ENCODE results near the gene EZR.
A peak's percentile ranks its signal among the peaks of the same experiment; 100 is the strongest.

The EZR gene

DNA sequence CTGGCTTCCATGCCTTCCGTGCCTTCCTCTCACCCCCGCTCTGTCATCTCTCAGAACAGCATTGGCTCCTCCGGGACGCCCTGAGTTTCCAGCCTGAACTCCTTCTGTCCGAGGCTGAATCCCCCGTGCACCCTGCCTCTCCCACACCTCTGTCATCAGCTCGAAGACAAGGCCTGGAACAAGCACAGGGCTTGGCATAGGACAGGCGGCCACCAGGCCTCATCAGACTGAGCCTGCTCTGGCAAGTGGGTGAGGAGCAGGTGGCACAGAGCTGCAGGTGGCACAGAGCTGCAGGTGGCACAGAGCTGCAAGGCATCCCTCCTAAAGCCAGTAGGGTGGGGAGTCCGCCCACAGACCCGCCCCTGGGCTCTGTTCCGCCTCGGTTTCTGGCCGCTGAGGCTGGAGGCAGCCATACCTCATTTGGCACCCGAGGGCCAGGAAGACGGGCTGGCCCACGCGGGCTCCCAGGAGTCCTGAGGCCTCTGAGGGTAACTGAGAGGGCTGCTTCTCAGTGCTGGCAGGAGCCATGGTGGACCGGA, 60.2 kb downstream of the EZR start:
- no peak for DNase-seq

DNA sequence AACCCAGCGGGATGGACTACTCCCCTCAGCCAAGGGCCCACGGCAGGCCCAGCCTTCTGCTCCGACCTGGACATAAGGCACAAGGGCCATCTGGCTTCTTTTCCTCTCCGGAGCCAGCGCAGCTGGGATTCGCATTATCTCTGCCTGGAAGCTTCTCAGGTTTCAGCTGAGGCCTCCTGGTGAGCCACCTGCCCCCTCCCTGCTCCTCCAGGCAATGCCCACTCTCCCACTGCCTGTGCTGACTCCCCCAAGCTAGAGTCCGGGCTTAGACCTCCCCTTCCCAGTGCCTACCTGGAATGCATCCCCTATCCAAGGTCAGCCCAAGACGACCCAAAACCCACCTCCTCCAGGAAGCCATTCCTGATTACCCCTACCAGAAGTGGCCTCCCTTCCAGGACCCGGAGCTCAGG, 60.7 kb downstream of the EZR start:
- peak; percentile 6 for DNase-seq

DNA sequence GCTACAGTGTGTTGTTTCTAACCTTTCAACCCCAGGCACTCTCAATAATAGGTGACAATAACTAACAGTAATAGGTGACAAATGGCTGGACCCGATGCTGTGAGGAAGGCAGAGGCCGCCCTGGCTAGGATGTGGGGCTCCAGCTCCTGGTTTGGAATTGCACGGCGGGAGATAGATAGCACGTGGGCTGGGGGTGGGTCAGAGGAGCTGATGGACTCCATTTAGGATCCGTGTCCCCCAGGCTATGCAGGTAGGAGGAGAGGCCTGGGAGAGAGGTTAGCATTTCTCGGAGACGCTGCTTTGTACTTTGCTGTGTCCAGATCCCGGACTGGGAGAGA, 61.4 kb downstream of the EZR start:
- DNase-seq, result no peak

DNA sequence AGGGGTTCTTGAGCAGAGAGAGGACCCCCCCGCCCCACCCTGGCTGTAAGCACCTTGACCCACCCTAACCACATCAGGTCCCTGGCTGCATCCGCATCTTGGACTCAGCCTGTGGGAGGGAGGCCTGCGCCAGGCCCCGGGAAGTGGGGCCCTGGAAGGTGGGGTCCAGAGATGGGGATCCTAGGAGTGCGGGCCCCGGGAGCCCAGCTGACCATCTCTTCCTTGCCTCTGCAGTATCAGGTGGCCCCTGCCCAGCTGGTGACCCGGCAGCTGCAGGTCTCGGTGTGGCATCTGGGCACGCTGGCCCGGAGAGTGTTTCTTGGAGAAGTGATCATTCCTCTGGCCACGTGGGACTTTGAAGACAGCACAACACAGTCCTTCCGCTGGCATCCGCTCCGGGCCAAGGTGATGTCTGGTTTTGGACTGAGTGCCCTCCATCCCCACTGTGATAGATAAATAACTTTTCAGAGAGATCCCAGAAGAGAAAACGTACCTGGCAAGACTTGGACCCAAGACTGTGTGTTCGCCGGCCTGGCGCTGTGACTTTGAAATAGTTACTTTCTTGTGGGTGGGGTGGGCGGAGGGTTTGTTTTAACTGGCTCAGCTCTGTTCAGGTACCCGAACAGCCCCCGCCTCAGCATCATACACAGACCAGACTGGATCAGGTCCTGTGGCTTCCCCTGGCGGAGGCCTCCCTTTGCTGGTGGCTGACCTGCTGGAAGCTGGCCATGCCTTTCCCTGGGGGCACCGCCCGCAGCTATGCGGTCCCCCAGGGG, 62.0 kb downstream of the EZR start:
- DNase-seq, result no peak

DNA sequence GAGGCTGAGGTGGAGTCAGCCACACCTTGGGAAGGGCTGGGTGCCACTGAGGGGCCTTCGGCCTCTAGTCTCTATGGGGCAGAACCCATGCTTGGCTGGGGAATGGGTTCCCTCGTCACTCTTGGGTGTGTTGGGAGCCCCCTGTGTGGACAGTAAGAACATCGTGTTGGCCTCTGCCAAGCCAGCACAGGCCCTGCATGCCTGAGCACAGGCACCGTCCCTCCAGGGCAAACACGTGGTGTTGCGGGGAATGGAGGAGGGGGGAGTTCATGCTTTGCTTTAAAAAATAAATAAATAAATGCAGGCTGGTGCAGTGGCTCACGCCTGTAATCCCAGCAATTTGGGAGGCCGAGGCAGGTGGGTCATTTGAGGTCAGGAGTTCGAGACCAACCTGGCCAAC, 63.0 kb downstream of the EZR start:
- no peak for DNase-seq

DNA sequence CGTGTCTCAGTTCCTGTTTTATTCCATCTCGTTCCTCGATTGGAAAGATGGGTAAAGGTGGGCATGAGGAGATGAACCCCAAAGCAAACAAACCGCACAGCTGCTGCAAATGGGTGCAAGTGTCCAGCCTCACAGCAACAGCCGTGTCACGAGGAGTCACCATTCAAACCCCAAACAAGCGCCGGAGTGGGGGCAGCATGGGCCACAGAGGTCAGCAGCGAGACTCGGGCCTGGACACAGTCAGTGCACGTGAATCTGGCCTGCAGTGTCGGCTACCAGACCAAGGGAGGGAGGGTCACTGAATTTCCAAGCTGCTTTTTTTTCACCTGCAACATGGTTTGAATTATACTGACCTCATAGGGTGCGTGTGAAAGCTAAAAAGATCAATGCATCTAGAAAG, 63.5 kb downstream of the EZR start:
- DNase-seq, result no peak

DNA sequence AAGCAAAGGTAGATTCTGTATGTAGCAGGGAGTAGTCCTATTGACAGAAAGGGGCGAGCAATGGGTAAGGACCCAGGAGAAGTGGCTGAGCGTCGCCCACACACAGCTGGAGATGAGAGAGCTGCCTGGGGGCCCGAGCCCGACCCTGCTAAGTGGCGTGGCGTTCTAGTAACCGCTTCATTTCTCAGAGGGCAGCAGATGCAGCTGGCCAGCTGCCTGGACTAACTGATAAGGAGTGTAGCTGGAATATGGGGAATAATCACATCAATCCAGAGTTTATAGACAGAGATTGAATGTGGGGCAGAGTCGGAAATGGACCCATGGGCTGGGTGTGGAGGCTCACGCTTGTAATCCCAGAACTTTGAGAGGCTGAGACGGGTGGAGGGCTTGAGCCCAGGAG, 64.4 kb downstream of the EZR start:
- no peak for DNase-seq

DNA sequence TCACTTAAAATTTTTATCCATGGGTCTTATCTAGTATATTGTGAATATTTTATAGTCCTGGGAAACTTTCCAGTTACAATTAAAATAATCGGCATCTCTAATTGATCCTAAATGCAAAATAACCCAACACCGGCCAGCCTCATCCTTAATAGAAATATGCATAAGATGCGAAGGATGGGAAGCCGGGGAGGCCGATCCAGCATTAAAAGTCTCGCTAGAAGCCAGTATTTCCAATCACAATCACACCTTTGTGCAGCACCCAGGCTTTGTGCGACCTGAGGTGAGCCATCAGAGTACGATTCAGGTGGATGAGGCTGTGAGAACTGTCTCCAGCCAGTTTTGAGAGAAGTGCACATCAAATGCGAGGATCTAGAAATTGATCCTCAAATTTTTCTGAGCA, 65.4 kb downstream of the EZR start:
- no peak for DNase-seq

DNA sequence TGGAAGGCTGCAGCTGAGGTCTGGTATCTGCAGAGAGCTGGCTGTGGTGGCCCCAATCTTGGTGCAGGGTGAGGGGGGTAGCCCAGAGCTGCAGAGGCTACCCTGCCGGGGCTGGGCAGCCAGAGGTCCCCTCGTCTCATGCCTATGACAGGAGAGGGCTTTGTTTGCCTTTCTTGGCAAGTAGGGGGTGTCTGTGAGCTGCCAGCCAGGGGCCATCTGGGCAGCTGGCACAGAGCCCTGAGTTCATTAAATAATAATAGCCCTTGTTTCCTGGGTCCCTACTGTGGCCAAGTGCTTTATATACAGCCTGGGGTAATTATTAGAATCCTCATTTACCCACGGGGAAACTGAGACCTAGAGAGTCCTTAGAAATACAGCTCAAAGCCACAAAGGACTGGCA, 66.6 kb downstream of the EZR start:
- DNase-seq, result no peak

DNA sequence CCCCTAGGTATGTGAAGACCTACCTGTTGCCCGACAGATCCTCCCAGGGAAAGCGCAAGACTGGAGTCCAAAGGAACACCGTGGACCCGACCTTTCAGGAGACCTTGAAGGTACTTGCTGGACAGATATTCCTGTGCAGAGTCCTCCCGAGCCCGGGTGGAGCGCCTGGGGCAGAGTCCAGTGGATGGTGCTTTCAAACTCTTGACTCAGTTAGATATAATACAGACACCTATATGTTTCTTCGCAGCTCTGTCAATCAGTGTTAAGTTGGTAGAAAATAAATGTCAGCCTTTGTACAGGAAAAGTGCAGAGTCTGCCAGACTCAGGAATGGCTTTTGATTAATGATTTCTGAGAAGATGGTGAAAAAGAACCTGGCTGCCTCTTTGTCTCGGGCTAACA, 67.2 kb downstream of the EZR start:
- DNase-seq, result no peak

DNA sequence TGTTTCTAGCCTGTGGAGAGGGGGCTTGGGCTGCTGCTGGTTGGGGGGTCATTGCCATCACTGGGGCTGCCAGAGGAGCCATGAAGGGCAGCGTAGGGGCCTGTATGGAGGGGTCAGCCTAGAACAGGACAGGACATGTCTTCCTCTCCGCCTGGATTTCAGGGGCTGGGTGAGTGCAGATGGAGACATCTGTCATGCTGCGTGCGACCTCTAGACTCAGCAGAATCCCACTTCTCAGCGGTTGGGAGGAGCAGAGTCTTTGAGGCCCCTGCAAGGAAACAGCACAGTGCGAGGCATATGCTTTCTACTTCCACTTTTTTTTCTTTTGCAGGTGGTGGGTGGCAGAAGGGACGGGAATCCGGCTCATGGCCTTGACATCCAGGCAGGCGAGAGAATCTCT, 67.9 kb downstream of the EZR start:
- no peak for DNase-seq

DNA sequence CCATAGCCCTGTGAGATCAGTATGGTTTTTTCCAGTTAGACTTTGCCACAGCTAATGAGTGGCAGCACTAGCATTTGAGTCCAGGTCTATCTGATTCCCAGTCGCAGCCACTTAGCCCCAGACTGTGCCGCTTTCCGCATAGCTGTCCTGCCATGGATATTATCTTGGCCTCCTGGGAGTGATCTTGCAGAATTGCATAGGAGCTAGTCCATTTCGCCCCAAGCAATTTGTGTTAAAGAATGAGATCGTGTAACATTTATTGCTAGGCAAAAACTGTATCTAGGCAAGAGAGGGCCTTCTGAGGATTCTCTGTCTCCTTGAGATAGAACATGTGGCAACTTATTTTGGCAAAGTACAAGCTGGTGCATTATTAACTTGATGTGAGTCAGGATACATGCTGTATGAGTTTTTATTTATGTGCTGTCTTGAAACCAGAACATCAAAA, 74.2 kb downstream of the EZR start:
- DNase-seq, result no peak

DNA sequence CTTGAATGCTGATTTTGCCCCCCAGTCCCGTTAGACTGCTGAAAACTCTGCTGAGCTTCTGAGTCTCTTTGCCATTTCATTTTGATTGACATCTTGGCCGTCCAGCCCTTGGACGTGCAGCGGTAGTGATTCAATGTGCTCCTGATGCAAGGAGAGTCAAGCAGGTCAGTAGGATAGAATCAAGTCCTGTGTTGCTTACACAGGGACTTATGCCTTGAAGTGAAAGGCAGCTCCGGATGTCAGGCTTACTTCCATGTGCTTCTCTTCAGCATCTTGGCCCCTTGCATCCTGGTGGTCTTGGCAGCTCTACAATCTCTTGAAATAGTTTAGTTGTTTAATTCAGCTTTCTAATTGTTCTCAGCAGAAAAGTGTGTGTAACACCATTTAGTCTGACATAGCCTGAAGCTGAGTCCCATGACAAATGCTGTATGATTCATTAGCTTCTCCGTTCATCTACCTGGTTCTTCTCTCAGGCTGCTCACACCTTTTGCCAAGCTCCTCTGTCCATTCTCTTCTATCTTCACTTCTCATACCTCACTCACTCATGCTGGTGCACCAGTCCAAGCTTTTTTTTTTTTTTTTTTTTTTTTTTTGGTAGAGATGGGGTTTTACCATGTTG, 76.0 kb downstream of the EZR start:
- DNase-seq, result no peak

DNA sequence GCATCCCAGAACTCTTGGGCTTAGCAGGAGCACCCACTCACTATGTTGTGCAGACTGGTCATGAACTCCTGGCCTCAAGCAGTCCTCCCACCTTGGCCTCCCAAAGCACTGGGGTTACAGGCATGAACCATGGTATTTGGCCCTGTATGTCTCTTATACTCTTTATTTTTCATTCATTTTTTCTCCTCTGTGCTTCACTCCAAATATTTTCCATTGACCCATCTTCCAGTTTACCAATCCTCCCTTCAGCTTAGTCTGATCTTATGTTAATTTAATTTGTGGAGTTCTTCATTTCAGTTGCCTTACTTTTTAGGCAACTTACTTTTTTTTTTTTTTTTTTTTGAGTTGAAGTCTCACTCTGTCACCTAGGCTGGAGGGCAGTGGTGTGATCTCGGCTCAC, 79.5 kb downstream of the EZR start:
- DNase-seq, result no peak

DNA sequence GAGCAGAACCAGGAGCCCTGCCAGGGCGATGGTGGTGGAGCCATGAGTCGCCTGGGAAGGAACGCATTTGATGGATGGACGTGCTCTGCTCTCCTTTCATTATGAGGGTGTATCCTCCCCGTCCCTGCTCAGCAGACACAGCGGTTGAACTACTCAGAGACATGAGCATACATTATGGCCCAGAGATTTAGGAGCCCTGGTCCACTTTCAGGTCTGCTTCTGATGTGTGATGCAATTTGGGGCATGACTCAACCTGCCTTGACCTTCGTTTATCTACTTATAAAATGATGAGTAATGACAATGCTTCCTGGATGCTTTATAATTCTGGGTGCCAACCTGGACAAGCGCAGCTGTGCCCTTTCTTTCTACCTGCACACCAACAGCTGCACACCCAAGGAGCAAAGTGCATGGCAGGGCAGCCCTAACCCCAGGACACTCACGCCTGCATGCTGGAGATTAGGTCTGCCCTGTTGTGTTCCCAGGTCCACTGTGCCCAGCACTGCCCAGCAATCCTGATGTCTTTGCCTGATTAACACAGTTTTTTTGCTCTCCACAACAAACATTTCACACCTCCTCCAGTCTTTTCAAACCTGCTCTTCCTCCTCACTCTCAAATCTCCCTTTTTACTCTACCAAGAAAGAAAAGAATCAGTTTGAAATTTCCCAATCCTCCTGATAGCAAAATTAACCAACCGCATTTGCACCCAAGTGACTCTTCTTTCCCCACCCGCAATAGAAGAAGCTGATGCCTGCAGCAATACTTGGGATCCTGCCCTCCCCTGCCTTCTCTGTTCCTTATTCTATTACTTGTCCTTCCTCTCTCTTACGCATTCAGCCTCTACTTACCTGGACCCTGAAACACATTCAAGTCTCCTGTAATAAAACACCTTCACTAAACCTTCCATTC, 81.2 kb downstream of the EZR start:
- DNase-seq, result peak; percentile 47

DNA sequence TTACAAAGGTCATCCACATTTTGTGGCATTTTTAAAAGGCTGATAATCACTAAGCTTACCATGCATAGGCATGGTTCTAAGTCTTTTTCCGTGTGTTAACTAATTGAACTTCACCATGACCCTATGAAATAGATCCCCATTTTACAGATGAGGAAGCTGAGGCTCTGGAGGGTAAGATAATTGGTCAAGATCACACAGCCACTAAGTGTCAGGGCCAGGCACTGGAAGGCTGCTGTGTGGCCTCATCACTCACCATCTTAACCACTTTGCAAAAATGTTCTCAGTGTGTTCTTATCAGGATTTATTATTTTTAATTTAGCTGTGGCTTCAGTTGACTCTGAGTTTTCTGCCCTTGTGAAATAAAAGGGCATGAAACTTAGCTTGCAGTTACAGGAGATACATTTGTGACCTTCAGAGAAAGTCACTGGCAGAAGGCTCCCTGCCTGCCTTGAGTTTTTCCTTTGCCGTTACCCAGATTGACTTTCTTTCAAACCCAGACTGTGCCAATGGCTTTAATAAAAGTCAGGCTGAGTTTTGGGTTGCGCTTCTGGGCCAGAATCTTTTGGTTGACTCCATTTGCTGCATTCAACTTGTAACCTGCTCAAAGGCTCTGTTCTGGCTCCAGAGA, 82.0 kb downstream of the EZR start:
- no peak for DNase-seq

DNA sequence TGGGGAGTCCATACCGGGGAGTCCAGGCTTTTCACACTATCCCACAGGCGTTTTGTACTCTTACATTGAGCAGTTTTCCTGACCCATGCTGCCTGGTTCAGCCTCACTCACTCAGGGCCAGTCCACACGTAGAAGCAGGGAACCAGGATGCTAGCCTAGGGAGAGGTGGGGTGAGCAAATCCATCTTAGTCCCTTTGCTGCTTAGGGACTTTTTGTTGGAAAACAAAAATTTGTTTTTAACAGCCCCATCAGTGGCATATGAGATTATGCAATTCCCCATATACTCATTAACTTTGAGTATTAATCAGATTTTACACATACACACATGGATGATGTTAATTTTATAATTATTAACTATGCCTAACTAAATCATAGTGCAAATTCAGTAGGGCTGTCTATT, 84.2 kb downstream of the EZR start:
- DNase-seq, result no peak

DNA sequence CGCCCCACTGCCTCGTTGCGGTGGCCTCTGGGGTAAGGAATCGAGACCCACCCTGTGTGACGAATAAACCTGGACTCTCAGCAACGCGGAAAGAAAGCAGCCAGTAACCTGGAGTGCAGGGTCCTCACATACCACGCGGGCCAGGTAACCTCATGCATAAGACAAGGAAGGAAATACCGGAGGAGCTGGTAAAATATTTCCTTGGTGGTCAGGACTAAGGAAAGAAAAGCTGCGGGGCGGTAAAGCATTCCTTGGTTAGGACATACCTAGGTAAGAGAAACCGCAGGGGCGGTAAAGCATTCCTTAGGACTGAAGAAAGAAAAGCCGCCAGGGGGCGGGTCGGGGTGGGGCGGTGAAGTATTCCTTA, 88.6 kb downstream of the EZR start:
- DNase-seq, result no peak

DNA sequence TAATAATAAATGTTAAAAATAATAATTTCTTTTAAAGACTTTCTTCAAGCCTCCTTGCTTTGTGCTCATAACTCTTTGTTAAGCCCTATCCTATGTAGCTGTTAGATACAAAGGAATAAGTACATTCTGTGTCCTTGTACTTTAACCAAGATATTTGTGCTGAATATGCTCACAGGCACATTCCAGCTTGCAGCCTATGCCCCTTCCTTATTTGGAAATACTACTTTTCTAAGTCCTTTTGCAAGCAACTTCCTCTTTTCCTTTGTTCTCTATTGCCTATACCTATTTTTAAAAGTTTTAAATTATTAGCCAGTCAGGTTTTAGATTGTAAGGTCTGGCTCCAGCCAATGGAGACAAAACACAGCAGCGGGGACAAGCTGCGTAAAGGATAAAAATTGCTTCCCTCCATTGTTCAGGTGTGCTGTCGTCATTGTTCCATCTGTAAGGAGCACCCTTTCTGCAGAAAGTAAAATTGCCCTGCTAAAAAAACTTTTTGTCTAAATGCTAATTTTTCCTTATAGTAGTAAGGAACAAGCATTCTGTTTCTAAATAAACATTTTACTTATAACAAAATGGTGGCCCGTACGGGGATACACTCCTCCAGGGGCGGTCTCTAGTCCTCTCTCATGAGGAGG, 89.1 kb downstream of the EZR start:
- DNase-seq, result no peak

DNA sequence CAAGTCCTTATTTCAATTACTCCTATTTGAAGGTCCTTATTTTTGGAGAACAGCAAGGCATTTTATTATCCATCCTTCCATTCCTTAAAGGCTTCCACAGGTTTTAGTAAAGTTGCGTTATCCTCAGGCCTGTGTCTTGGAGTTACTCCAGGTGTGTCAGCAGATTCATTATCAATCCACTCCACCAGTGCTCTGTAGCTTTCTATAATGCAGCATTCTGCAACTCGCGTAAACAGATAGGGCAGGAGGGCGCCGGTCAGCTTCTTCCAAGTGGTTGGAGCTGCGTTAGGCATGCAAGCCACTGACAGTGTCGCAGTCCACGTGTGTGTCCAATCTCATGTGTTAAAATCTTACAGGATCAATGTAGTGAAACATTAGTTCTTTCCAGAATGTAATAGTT, 93.5 kb downstream of the EZR start:
- no peak for DNase-seq

DNA sequence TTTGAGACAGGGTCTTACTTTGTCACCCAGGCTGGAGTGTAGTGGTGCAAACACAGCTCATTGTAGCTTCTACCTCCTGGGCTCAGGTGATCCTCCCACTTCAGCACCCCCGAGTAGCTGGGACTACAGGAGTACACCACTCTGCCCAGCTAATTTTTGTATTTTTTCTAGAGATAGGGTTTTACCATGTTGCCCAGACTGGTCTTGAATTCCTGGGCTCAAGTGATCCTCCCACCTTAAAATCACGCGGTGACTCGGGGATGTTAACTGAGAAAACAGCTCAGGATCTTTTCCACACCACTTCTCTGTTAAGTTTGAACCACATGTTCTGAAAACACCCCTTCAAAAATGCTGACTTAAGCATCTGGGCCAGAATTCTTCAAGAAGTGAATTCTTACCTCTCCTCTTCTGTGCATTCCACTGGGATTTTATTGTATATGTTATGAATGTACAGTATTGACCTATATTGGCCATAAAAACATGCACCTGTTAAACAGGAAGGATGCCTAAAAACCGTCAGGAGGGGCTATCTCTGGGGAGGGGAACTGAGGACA, 96.9 kb downstream of the EZR start:
- DNase-seq, result no peak

DNA sequence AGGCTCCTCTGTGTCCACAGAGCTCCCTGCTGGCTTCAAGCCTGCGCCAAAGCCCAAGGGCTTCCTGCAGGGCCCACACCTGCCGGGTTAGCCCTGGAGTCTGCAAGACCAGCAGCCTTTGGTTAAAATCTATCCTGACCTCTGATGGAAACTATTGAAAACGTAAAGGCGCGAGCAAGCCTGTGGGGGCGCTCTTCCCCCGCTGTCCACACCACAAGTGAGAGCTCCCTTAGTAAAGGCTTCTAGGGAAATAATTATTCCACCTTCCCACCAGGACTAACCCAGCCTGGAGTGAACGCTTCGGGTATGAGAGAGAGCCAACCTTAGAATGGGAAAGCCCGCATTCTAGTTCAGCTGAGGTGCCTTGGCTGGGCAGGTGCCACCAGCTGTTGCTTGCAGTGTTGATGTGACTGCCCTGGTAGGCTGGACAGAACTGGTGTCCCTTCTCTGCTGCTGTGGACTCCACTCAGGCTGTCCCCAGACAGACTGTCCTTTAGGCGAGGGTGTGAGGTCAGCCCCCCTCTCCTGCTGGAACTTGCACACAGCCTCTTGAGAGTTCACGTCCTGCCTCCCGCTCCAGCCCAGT, 100.6 kb downstream of the EZR start:
- DNase-seq, result no peak
